Mesendoderm (in vitro differentiated cells): ENCODE data around the gene RPL4.
"Not testable (repeated sequence)": the region's sequence is repeated elsewhere in the genome, so short reads cannot be mapped to it uniquely, and the experiment has no call there.

Experiments
- DNase-seq: peaks from one replicate; pipeline ENCODE4 v3.0.0; 2013
- H2AK5ac ChIP-seq: 2 replicates; pipeline ENCODE4 v1.6.1; 2013; ENCODE audit warnings: low read length, inconsistent platforms
- H2BK120ac ChIP-seq: 2 replicates; pipeline ENCODE4 v1.6.1; 2013; ENCODE audit warnings: low read depth, mild to moderate bottlenecking, low read length, moderate library complexity, mixed read lengths
- H2BK15ac ChIP-seq: replicated peaks from 2 replicates; pipeline ENCODE4 v1.6.1; 2013; ENCODE audit warnings: low read depth, mild to moderate bottlenecking, moderate library complexity
- H2BK5ac ChIP-seq: 2 replicates; pipeline ENCODE4 v1.6.1; 2013; ENCODE audit warnings: low read length, inconsistent platforms
- H3K18ac ChIP-seq: 2 replicates; pipeline ENCODE4 v1.6.1; 2013; ENCODE audit warnings: mild to moderate bottlenecking, low read length, mixed read lengths
- H3K23ac ChIP-seq: one replicate; pipeline ENCODE4 v1.6.1; 2013; ENCODE audit warnings: low read length
- H3K27ac ChIP-seq: 2 replicates; pipeline ENCODE4 v1.5.1; 2013; ENCODE audit warnings: low read depth, mild to moderate bottlenecking, inconsistent platforms, low read length, moderate library complexity
- H3K27me3 ChIP-seq: 2 replicates; pipeline ENCODE4 v1.6.1; 2013; ENCODE audit warnings: low read length, control low read depth, mild to moderate bottlenecking, inconsistent platforms; ENCODE audit not compliant: insufficient read depth, poor library complexity
- H3K36me3 ChIP-seq: 2 replicates; pipeline ENCODE4 v1.6.1; 2013; ENCODE audit warnings: low read length, inconsistent platforms; ENCODE audit not compliant: control insufficient read depth, insufficient read depth
- H3K4ac ChIP-seq: one replicate; pipeline ENCODE4 v1.6.1; 2013; ENCODE audit warnings: low read depth, mild to moderate bottlenecking, low read length, moderate library complexity
- H3K4me1 ChIP-seq: 2 replicates; pipeline ENCODE4 v1.6.1; 2013; ENCODE audit warnings: low read depth, low read length, inconsistent platforms; ENCODE audit not compliant: control insufficient read depth
- H3K4me2 ChIP-seq: 2 replicates; pipeline ENCODE4 v1.6.1; 2013; ENCODE audit warnings: low read length
- H3K4me3 ChIP-seq: 2 replicates; pipeline ENCODE4 v1.5.1; 2013; ENCODE audit warnings: mild to moderate bottlenecking, low read length
- H3K56ac ChIP-seq: one replicate; pipeline ENCODE4 v1.6.1; 2013; ENCODE audit warnings: low read length
- H3K79me1 ChIP-seq: 2 replicates; pipeline ENCODE4 v1.6.1; 2013; ENCODE audit warnings: low read length, inconsistent platforms
- H3K79me2 ChIP-seq: 2 replicates; pipeline ENCODE4 v1.6.1; 2013; ENCODE audit warnings: mild to moderate bottlenecking, low read length; ENCODE audit not compliant: control insufficient read depth, insufficient read depth
- H3K9ac ChIP-seq: 2 replicates; pipeline ENCODE4 v1.6.1; 2013; ENCODE audit warnings: low read length, inconsistent platforms
- H4K5ac ChIP-seq: one replicate; pipeline ENCODE4 v1.6.1; 2013; ENCODE audit warnings: low read length
- H4K8ac ChIP-seq: one replicate; pipeline ENCODE4 v1.6.1; 2013; ENCODE audit warnings: low read depth, mild to moderate bottlenecking, control low read depth, low read length, moderate library complexity
- WGBS: extraction: QIAGEN DNeasy Blood & Tissue Kit; methylation state at CpG from one replicate; pipeline ENCODE4 v1.1.7; 2013; ENCODE audit warnings: low lambda C conversion rate, missing lambda C conversion rate; ENCODE audit not compliant: insufficient coverage; ENCODE audit errors: extremely low coverage; 5-methylcytosine and 5-hydroxymethylcytosine counted together

RPL4 gene

DNA sequence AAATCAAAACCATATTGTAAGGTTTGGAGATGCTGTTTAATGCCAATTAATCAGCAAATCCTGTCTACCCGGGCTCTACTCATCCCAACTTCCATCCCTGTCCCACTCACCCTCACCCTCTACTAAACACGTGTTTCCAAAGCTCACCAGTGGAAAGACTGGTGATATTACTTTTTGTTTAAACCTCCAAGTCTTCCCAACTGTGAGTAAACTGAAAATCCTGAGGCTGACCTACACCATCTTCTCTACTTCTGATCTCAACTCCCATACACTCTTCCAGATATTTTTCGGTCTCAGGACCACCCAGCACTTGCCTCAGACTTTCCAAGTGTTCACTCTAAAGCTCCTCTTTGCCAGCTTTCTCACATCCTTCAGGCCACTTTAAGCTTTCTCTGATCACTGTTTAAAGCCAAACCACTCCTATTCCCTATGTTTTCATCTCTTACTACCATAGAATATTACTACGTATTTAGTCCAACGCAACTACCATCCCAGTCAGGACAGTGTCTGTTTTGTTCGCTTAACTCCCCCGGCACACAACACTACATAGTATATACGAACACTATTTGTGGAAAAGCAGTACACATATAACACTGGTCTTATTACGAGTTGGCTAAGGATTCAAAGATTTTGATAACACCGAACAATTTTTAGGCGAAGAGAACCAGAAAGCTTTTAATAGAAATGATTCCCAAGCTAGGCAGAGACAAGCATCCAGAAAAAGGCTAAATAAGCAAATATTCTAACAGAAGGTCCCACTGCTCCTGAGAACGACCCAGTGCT, 684 bp downstream of the RPL4 start:
- Histone ChIP-seq H2BK15ac (no peak overlapping the region), H2BK5ac (peak overlapping the region; percentile 98), H3K27me3 (no peaks in the 10 kb centered on the region), H3K4ac (peak overlapping the region; percentile 95), H2AK5ac (peak overlapping the region; percentile 96), H3K79me2 (peaks cover 46% of the 10 kb centered on the region), H3K36me3 (peaks cover 4% of the 10 kb centered on the region), H4K8ac (no peak overlapping the region), H3K9ac (peak overlapping the region; percentile 96), H2BK120ac (no peak overlapping the region), H3K18ac (peak overlapping the region; percentile 65), H3K56ac (peak overlapping the region; percentile 99), H3K79me1 (peaks cover 6% of the 10 kb centered on the region), H3K4me3 (peak overlapping the region; percentile 99), H3K4me2 (peak overlapping the region; percentile 71), H3K27ac (peak overlapping the region; percentile 80), H3K4me1 (peaks cover 3% of the 10 kb centered on the region), H3K23ac (no peak overlapping the region), H4K5ac (no peak overlapping the region)
- DNase-seq: no peak
- WGBS: no CpG with 5 or more reads among the region's 12 CpGs

GRCh38 chr15:66503041-66503648, 1.5 kb downstream of the RPL4 start:
- H2AK5ac ChIP-seq, H3K4ac ChIP-seq, H3K23ac ChIP-seq, DNase-seq, H4K5ac ChIP-seq, H3K27ac ChIP-seq, H4K8ac ChIP-seq, H2BK120ac ChIP-seq, H2BK5ac ChIP-seq, H3K79me1 ChIP-seq, H3K4me1 ChIP-seq, H3K27me3 ChIP-seq, H2BK15ac ChIP-seq, H3K18ac ChIP-seq, H3K36me3 ChIP-seq: not testable (repeated sequence)
- peak overlapping the region; percentile 96 for H3K9ac ChIP-seq
- peak overlapping the region; percentile 99 for H3K56ac ChIP-seq
- WGBS: no CpG with 5 or more reads among the region's 13 CpGs
- H3K4me3 ChIP-seq: peak overlapping the region; percentile 99
- H3K4me2 ChIP-seq: peak overlapping the region; percentile 71
- peaks cover 46% of the 10 kb centered on the region for H3K79me2 ChIP-seq

GRCh38 chr15:66502491-66502890, 2.2 kb downstream of the RPL4 start:
- peak overlapping the region; percentile 71 for H3K4me2 ChIP-seq
- WGBS: no CpG with 5 or more reads among the region's 10 CpGs
- H3K79me1 ChIP-seq: peaks cover 6% of the 10 kb centered on the region
- peaks cover 10% of the 10 kb centered on the region for H3K36me3 ChIP-seq
- no peak overlapping the region for H2BK15ac ChIP-seq
- H3K79me2 ChIP-seq: peaks cover 46% of the 10 kb centered on the region
- H3K4ac ChIP-seq: no peak overlapping the region
- no peaks in the 10 kb centered on the region for H3K27me3 ChIP-seq
- no peak overlapping the region for H2BK120ac ChIP-seq
- peaks cover 3% of the 10 kb centered on the region for H3K4me1 ChIP-seq
- no peak overlapping the region for H3K23ac ChIP-seq
- no peak overlapping the region for H3K18ac ChIP-seq
- peak overlapping the region; percentile 96 for H3K9ac ChIP-seq
- no peak overlapping the region for H4K5ac ChIP-seq
- no peak overlapping the region for H2AK5ac ChIP-seq
- no peak for DNase-seq
- no peak overlapping the region for H3K27ac ChIP-seq
- no peak overlapping the region for H2BK5ac ChIP-seq
- no peak overlapping the region for H4K8ac ChIP-seq
- H3K4me3 ChIP-seq: peak overlapping the region; percentile 99
- H3K56ac ChIP-seq: peak overlapping the region; percentile 99

DNA sequence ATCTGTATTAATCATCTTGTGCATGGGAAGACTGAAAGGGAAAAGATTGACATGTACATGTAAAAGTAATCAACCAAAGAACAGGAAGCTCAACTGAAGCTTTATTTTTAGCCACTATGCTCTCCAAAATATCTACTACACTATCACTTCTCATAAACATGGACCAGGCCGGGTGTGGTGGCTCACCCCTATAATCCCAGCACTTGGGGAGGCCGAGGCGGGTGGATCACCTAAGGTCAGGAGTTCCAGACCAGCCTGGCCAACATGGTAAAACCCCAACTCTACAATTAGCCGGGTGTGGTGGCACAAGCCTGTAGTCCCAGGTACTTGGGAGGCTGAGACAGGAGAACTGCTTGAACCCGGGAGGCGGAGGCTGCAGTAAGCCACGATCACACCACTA, 4.3 kb downstream of the RPL4 start:
- not testable (repeated sequence) for H3K56ac ChIP-seq, H3K9ac ChIP-seq, H2BK15ac ChIP-seq, H4K8ac ChIP-seq, H3K4me1 ChIP-seq, H3K23ac ChIP-seq, H2AK5ac ChIP-seq, H3K4me2 ChIP-seq, H2BK5ac ChIP-seq, H3K27ac ChIP-seq, H3K4ac ChIP-seq, H3K18ac ChIP-seq, H3K79me1 ChIP-seq, H3K27me3 ChIP-seq, H4K5ac ChIP-seq, DNase-seq, H3K4me3 ChIP-seq, H2BK120ac ChIP-seq
- H3K36me3 ChIP-seq: peaks cover 10% of the 10 kb centered on the region
- WGBS: no CpG with 5 or more reads among the region's 7 CpGs
- H3K79me2 ChIP-seq: peaks cover 31% of the 10 kb centered on the region

DNA sequence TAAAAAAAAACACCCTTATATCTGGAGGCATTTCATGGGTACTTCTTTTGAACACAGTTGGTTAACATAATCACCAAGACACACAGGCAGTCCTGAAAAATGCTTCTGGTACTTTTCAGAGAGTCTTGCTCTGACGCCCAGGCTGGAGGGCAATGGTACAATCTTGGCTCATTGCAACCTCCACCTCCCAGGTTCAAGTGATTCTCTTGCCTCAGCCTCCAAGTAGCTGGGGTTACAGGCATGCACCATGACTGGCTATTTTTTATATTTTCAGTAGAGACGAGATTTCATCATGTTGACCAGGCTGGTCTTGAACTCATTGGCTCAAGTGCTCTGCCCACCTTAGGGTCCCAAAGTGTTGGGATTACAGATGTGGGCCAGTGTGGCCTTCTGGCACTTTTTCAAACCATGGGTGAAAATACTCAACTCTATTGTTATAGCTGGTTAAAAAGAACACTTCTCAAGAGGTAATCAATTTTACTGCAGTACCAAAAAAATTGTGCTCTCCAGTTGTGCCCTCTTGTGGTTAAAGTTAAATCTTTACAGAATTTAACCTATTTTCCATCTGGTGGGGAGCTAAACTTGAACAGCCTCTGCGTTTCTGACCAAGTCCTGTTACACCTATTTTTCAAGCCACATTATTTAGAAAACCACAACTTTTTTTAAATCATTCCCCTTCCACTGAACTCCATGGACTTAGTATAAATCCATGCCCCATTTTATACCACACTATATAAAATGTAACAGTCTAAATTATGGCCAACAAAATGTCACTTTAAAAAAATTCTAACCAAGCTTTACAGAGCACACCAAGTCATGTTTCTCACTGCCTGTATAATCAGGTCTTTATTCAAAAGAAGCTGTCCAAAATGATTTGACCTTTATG, 5.9 kb downstream of the RPL4 start:
- Histone ChIP-seq H3K79me1 (peaks cover 3% of the 10 kb centered on the region), H3K4me1 (no peaks in the 10 kb centered on the region), H3K27me3 (no peaks in the 10 kb centered on the region), H2BK120ac (no peak overlapping the region), H3K56ac (no peak overlapping the region), H2AK5ac (no peak overlapping the region), H3K27ac (no peak overlapping the region), H3K18ac (no peak overlapping the region), H3K9ac (no peak overlapping the region), H3K79me2 (peaks cover 21% of the 10 kb centered on the region), H3K36me3 (peaks cover 10% of the 10 kb centered on the region), H4K5ac (no peak overlapping the region), H3K23ac (no peak overlapping the region), H3K4me2 (no peak overlapping the region), H3K4me3 (no peak overlapping the region), H4K8ac (no peak overlapping the region), H2BK5ac (no peak overlapping the region), H2BK15ac (no peak overlapping the region), H3K4ac (no peak overlapping the region)
- DNase-seq: peak; percentile 44
- no CpG with 5 or more reads among the region's 3 CpGs for WGBS
